Measurements from ENCODE around the gene ACOT13.

- TF ChIP-seq POLR2A (IDR thresholded peaks at IDR 0.05) (no peak), CTCF (IDR thresholded peaks at IDR 0.05) (no peak)
Measured at GRCh38 chr6:24672620-24673182, 5.8 kb downstream of the ACOT13 start.
